Suprapubic skin (tissue), 4 donors: ENCODE results near the gene CTU1. TPM values are rescaled to one million over a fixed set of nuclear protein-coding genes. Genes with fewer than 3 reads are reported as not detected.

ENCODE experiments used
- DNase-seq, 2 donors: peaks; one replicate each; pipeline ENCODE4 v3.0.0-alpha.2; 2019; ENCODE audit warnings: low spot score in 2 of 2
- H3K27ac ChIP-seq: fragments of 200-600 bp; sonication (generic); one replicate; pipeline ENCODE4 v1.5.1; 2019
- H3K27me3 ChIP-seq: fragments of 200-600 bp; sonication (generic); one replicate; pipeline ENCODE4 v1.5.1; 2019
- H3K36me3 ChIP-seq: fragments of 200-600 bp; sonication (generic); one replicate; pipeline ENCODE4 v1.5.1; 2019
- H3K4me1 ChIP-seq: fragments of 200-600 bp; sonication (generic); one replicate; pipeline ENCODE4 v1.5.1; 2019
- H3K4me3 ChIP-seq: fragments of 200-600 bp; sonication (generic); one replicate; pipeline ENCODE4 v1.5.1; 2019; ENCODE audit warnings: mild to moderate bottlenecking
- H3K9me3 ChIP-seq: fragments of 200-600 bp; sonication (generic); one replicate; pipeline ENCODE4 v1.5.1; 2019
- CTCF ChIP-seq, 2 donors: fragments of 200-600 bp in 1 of 2; fragments of 450-650 bp in 1 of 2; sonication (generic) in 1 of 2; IDR thresholded peaks; one replicate each; pipeline ENCODE4 v1.5.1; 2016 to 2019; ENCODE audit warnings: antibody characterized with exemption in 2 of 2, mild to moderate bottlenecking in 1 of 2, moderate library complexity in 1 of 2
- EP300 ChIP-seq: sonication (generic); formaldehyde crosslinking; IDR thresholded peaks from one replicate; pipeline ENCODE4 v1.6.1; 2017; ENCODE audit warnings: antibody characterized with exemption
- POLR2A ChIP-seq, 2 donors: fragments of 450-650 bp; IDR thresholded peaks; one replicate each; pipeline ENCODE4 v1.6.1; 2017; ENCODE audit warnings: antibody characterized with exemption in 2 of 2, mild to moderate bottlenecking in 2 of 2, moderate library complexity in 2 of 2
- POLR2AphosphoS5 ChIP-seq, 3 donors: sonication (generic); formaldehyde crosslinking; IDR thresholded peaks; one replicate each; pipeline ENCODE4 v1.6.1; 2017; ENCODE audit warnings: antibody characterized with exemption in 3 of 3
- WGBS: methylation state at CpG from one replicate; pipeline ENCODE4 v1.1.5; 2018; 5-methylcytosine and 5-hydroxymethylcytosine counted together
- total RNA-seq, 4 donors: library from RNA; depleted of rRNA; stranded (reverse); fragments of >200 nt; gene quantifications; one replicate each; pipeline ENCODE4 v1.1.0, GENCODE V29; 2016

Gene CTU1
- total RNA-seq, 4 donors from 2014 or later: 7.7 to 14.6 (median 12.9) TPM

- Histone ChIP-seq H3K9me3 (no peaks in the 10 kb centered on the region), H3K27ac (no peak overlapping the region), H3K27me3 (peaks cover 14% of the 10 kb centered on the region), H3K4me1 (peaks cover 7% of the 10 kb centered on the region), H3K36me3 (no peaks in the 10 kb centered on the region), H3K4me3 (no peak overlapping the region)
- 80% methylated on average over 8 of the region's 8 CpGs for WGBS
- peak; percentile 32 to 43 for DNase-seq
- TF ChIP-seq POLR2A (IDR thresholded peaks at IDR 0.05) (no peak), CTCF (IDR thresholded peaks at IDR 0.05) (no peak), EP300 (no peak), POLR2AphosphoS5 (IDR thresholded peaks at IDR 0.05) (no peak)
Measured at GRCh38 chr19:51129716-51130115, 21.5 kb upstream of the CTU1 start.

GRCh38 chr19:51128227-51128626 is 20.0 kb upstream of the CTU1 start:
- no peak for TF ChIP-seq POLR2A (IDR thresholded peaks at IDR 0.05)
- no peak for TF ChIP-seq CTCF (IDR thresholded peaks at IDR 0.05)
- no peak for TF ChIP-seq EP300
- TF ChIP-seq POLR2AphosphoS5 (IDR thresholded peaks at IDR 0.05): no peak
- Histone ChIP-seq H3K27ac (no peak overlapping the region), H3K9me3 (no peaks in the 10 kb centered on the region), H3K4me1 (peaks cover 7% of the 10 kb centered on the region), H3K36me3 (no peaks in the 10 kb centered on the region), H3K4me3 (no peak overlapping the region), H3K27me3 (peaks cover 18% of the 10 kb centered on the region)
- 91% methylated on average over 7 of the region's 7 CpGs for WGBS
- peak; percentile 41 to 58 for DNase-seq

- WGBS: 71% methylated on average over 4 of the region's 4 CpGs
- DNase-seq: peak; percentile 66 to 67
- Histone ChIP-seq H3K4me1 (peaks cover 9% of the 10 kb centered on the region), H3K36me3 (no peaks in the 10 kb centered on the region), H3K27ac (no peak overlapping the region), H3K27me3 (peaks cover 22% of the 10 kb centered on the region), H3K4me3 (no peak overlapping the region), H3K9me3 (no peaks in the 10 kb centered on the region)
- TF ChIP-seq POLR2AphosphoS5 (IDR thresholded peaks at IDR 0.05): no peak
- TF ChIP-seq POLR2A (IDR thresholded peaks at IDR 0.05): no peak
- no peak for TF ChIP-seq CTCF (IDR thresholded peaks at IDR 0.05)
- TF ChIP-seq EP300: no peak
Measured at GRCh38 chr19:51127755-51128154, 19.5 kb upstream of the CTU1 start.

GRCh38 chr19:51127032-51127431 is 18.8 kb upstream of the CTU1 start:
- no peaks in the 10 kb centered on the region for H3K9me3 ChIP-seq
- H3K27me3 ChIP-seq: peaks cover 24% of the 10 kb centered on the region
- no peaks in the 10 kb centered on the region for H3K36me3 ChIP-seq
- no peak for TF ChIP-seq POLR2AphosphoS5 (IDR thresholded peaks at IDR 0.05)
- TF ChIP-seq EP300: no peak
- no peak for TF ChIP-seq CTCF (IDR thresholded peaks at IDR 0.05)
- no peak for TF ChIP-seq POLR2A (IDR thresholded peaks at IDR 0.05)
- DNase-seq: peak; percentile 55 to 58
- H3K4me3 ChIP-seq: peak overlapping the region; percentile 11
- 62% methylated on average over 6 of the region's 6 CpGs for WGBS
- H3K4me1 ChIP-seq: peaks cover 9% of the 10 kb centered on the region
- H3K27ac ChIP-seq: no peak overlapping the region

- peak overlapping the region; percentile 25 for H3K4me3 ChIP-seq
- H3K4me1 ChIP-seq: peaks cover 9% of the 10 kb centered on the region
- no peaks in the 10 kb centered on the region for H3K9me3 ChIP-seq
- no peak overlapping the region for H3K27ac ChIP-seq
- no peak for TF ChIP-seq POLR2AphosphoS5 (IDR thresholded peaks at IDR 0.05)
- no peak for TF ChIP-seq POLR2A (IDR thresholded peaks at IDR 0.05)
- TF ChIP-seq EP300: no peak
- no peak for TF ChIP-seq CTCF (IDR thresholded peaks at IDR 0.05)
- no peaks in the 10 kb centered on the region for H3K36me3 ChIP-seq
- peak; percentile 41 to 74 for DNase-seq
- H3K27me3 ChIP-seq: peaks cover 23% of the 10 kb centered on the region
- 92% methylated on average over 4 of the region's 16 CpGs for WGBS
Measured at GRCh38 chr19:51125421-51126075, 17.3 kb upstream of the CTU1 start.
